Smooth muscle cell (in vitro differentiated cells): Measurements from ENCODE around the gene PLPPR5. TPM values are rescaled to one million over a fixed set of nuclear protein-coding genes. Genes with fewer than 3 reads are reported as not detected.

Experiments
- DNase-seq: peaks from one replicate; lab custom pipeline; 2025; ENCODE audit not compliant: unreplicated experiment; lab: John Stamatoyannopoulos, UW
- H2AFZ ChIP-seq: fragments of 200-600 bp; sonication (generic); 2 replicates; pipeline ENCODE4 v1.6.0; 2016; ENCODE audit warnings: antibody characterized with exemption, low read depth, mild to moderate bottlenecking
- H3F3A ChIP-seq: fragments of 200-600 bp; sonication (generic); 2 replicates; pipeline ENCODE4 v1.6.0; 2017; ENCODE audit warnings: antibody characterized with exemption, low read depth
- H3K27ac ChIP-seq: fragments of 200-600 bp; sonication (generic); 2 replicates; pipeline ENCODE4 v1.5.1; 2016; ENCODE audit warnings: low read depth, mild to moderate bottlenecking
- H3K27me3 ChIP-seq: fragments of 200-600 bp; sonication (generic); 2 replicates; pipeline ENCODE4 v1.6.1; 2016; ENCODE audit warnings: low read depth, mild to moderate bottlenecking
- H3K36me3 ChIP-seq: fragments of 200-600 bp; sonication (generic); 2 replicates; pipeline ENCODE4 v1.5.1; 2016; ENCODE audit warnings: low read depth
- H3K4me1 ChIP-seq: fragments of 200-600 bp; sonication (generic); 2 replicates; pipeline ENCODE4 v1.5.1; 2016; ENCODE audit warnings: low read depth
- H3K4me2 ChIP-seq: fragments of 200-600 bp; sonication (generic); 2 replicates; pipeline ENCODE4 v1.6.0; 2016; ENCODE audit warnings: mild to moderate bottlenecking
- H3K4me3 ChIP-seq: fragments of 200-600 bp; sonication (generic); 2 replicates; pipeline ENCODE4 v1.5.1; 2016; ENCODE audit warnings: mild to moderate bottlenecking
- H3K79me2 ChIP-seq: fragments of 200-600 bp; sonication (generic); 2 replicates; pipeline ENCODE4 v1.6.0; 2016; ENCODE audit warnings: low read depth, mild to moderate bottlenecking
- H3K9ac ChIP-seq: fragments of 200-600 bp; sonication (generic); 2 replicates; pipeline ENCODE4 v1.6.0; 2016; ENCODE audit warnings: low read depth
- H3K9me3 ChIP-seq: fragments of 200-600 bp; sonication (generic); replicated peaks from 2 replicates; pipeline ENCODE4 v1.5.1; 2016; ENCODE audit warnings: low read depth
- H4K20me1 ChIP-seq: fragments of 200-600 bp; sonication (generic); 2 replicates; pipeline ENCODE4 v1.6.0; 2016; ENCODE audit warnings: low read depth
- CTCF ChIP-seq: fragments of 200-600 bp; sonication (generic); IDR thresholded peaks from 2 replicates; pipeline ENCODE4 v1.5.1; 2017; ENCODE audit warnings: borderline replicate concordance, mild to moderate bottlenecking, antibody characterized with exemption; ENCODE audit not compliant: insufficient read depth, poor library complexity, severe bottlenecking
- WGBS: methylation state at CpG from one replicate; pipeline ENCODE4 v1.1.7; 2016; ENCODE audit warnings: low lambda C conversion rate; 5-methylcytosine and 5-hydroxymethylcytosine counted together
- polyA plus RNA-seq: library from polyadenylated mRNA; unstranded; fragments of >200 nt; fragmentation: Nextera tagmentation; extraction: Ambion mirVana; gene quantifications from 2 replicates; pipeline ENCODE4 v1.2.1, GENCODE V29; 2016
- total RNA-seq: library from RNA; depleted of rRNA; stranded (reverse); fragments of >200 nt; gene quantifications from 2 replicates; pipeline ENCODE4 v1.2.3, GENCODE V29; 2014

Gene PLPPR5
- total and polyA plus RNA-seq, 2 experiments from 2014 or later: 0.18 to 0.34 TPM

GRCh38 chr1:98949621-98950020 lies 55.0 kb downstream of the PLPPR5 start:
- no peaks in the 10 kb centered on the region for H3K79me2 ChIP-seq
- H2AFZ ChIP-seq: peak overlapping the region; percentile 45
- H3F3A ChIP-seq: no peaks in the 10 kb centered on the region
- H3K36me3 ChIP-seq: no peaks in the 10 kb centered on the region
- H3K4me3 ChIP-seq: no peak overlapping the region
- H3K27ac ChIP-seq: no peak overlapping the region
- H3K27me3 ChIP-seq: no peaks in the 10 kb centered on the region
- DNase-seq: no peak
- H3K9me3 ChIP-seq: no peaks in the 10 kb centered on the region
- H3K4me1 ChIP-seq: peaks cover 7% of the 10 kb centered on the region
- no peak overlapping the region for H3K4me2 ChIP-seq
- no peak for TF ChIP-seq CTCF
- peak overlapping the region; percentile 39 for H3K9ac ChIP-seq
- H4K20me1 ChIP-seq: no peaks in the 10 kb centered on the region

- H3F3A ChIP-seq: no peaks in the 10 kb centered on the region
- H3K79me2 ChIP-seq: no peaks in the 10 kb centered on the region
- TF ChIP-seq CTCF: no peak
- peak overlapping the region; percentile 45 for H2AFZ ChIP-seq
- H3K27ac ChIP-seq: no peak overlapping the region
- no peak for DNase-seq
- WGBS: 80% methylated on average over 2 of the region's 2 CpGs
- H4K20me1 ChIP-seq: no peaks in the 10 kb centered on the region
- H3K4me3 ChIP-seq: no peak overlapping the region
- no peaks in the 10 kb centered on the region for H3K9me3 ChIP-seq
- H3K27me3 ChIP-seq: no peaks in the 10 kb centered on the region
- no peaks in the 10 kb centered on the region for H3K36me3 ChIP-seq
- peak overlapping the region; percentile 39 for H3K9ac ChIP-seq
- no peak overlapping the region for H3K4me2 ChIP-seq
- H3K4me1 ChIP-seq: peaks cover 7% of the 10 kb centered on the region
These were observed 55.5 kb downstream of the PLPPR5 start for GRCh38 chr1:98949166-98949565.

GRCh38 chr1:98947071-98947470 lies 57.6 kb downstream of the PLPPR5 start:
- no peak overlapping the region for H3K27ac ChIP-seq
- DNase-seq: no peak
- no peaks in the 10 kb centered on the region for H3K9me3 ChIP-seq
- H3K36me3 ChIP-seq: no peaks in the 10 kb centered on the region
- no peak overlapping the region for H2AFZ ChIP-seq
- no peaks in the 10 kb centered on the region for H3K27me3 ChIP-seq
- WGBS: 85% methylated on average over 3 of the region's 3 CpGs
- no peaks in the 10 kb centered on the region for H3F3A ChIP-seq
- no peaks in the 10 kb centered on the region for H3K79me2 ChIP-seq
- H3K4me3 ChIP-seq: no peak overlapping the region
- H3K4me1 ChIP-seq: peaks cover 7% of the 10 kb centered on the region
- TF ChIP-seq CTCF: no peak
- no peak overlapping the region for H3K4me2 ChIP-seq
- no peak overlapping the region for H3K9ac ChIP-seq
- H4K20me1 ChIP-seq: no peaks in the 10 kb centered on the region

- H3K9ac ChIP-seq: no peak overlapping the region
- no peak overlapping the region for H2AFZ ChIP-seq
- H3K4me3 ChIP-seq: no peak overlapping the region
- no peaks in the 10 kb centered on the region for H3K27me3 ChIP-seq
- no peaks in the 10 kb centered on the region for H3F3A ChIP-seq
- no peak for TF ChIP-seq CTCF
- H3K36me3 ChIP-seq: no peaks in the 10 kb centered on the region
- H4K20me1 ChIP-seq: no peaks in the 10 kb centered on the region
- H3K9me3 ChIP-seq: no peaks in the 10 kb centered on the region
- H3K4me2 ChIP-seq: no peak overlapping the region
- 57% methylated on average over 4 of the region's 4 CpGs for WGBS
- no peak for DNase-seq
- no peaks in the 10 kb centered on the region for H3K4me1 ChIP-seq
- H3K79me2 ChIP-seq: no peaks in the 10 kb centered on the region
- H3K27ac ChIP-seq: no peak overlapping the region
These were observed 64.0 kb downstream of the PLPPR5 start for GRCh38 chr1:98940722-98941079.
